ENCODE results near the gene TSPOAP1. TPM values are rescaled to one million over a fixed set of nuclear protein-coding genes. Genes with fewer than 3 reads are reported as not detected.

The TSPOAP1 gene
- total and polyA plus RNA-seq, 2 of the 4 experiments (the other 2 are of a cell fraction): 0.90 to 1.6 TPM

- no TSS peak for BruUV-seq (replicated peaks)
- TF ChIP-seq MAZ (IDR thresholded peaks at IDR 0.05; ENCODE audit: borderline replicate concordance, low read depth, low read length) (no peak), FOS (IDR thresholded peaks at IDR 0.05; ENCODE audit: low read depth, low read length) (no peak), CHD1 (IDR thresholded peaks at IDR 0.05; ENCODE audit: low read depth, low read length) (no peak), RCOR1 (IDR thresholded peaks at IDR 0.05; ENCODE audit: insufficient replicate concordance, low read length) (no peak), NFE2L2 (IDR thresholded peaks at IDR 0.05; ENCODE audit: low read depth, low read length) (no peak), USF2 (IDR thresholded peaks at IDR 0.05; ENCODE audit: low read depth, low read length) (no peak), POLR2A (IDR thresholded peaks at IDR 0.05; ENCODE audit: low read depth, low read length) (no peak), BHLHE40 (IDR thresholded peaks at IDR 0.05; ENCODE audit: low read depth, low read length) (no peak), CTCF (conservative IDR thresholded peaks at IDR 0.05; ENCODE audit: low read depth, low read length) (no peak), MXI1 (IDR thresholded peaks at IDR 0.05; ENCODE audit: borderline replicate concordance, low read depth, low read length) (no peak), RAD21 (IDR thresholded peaks at IDR 0.05; ENCODE audit: low read length) (no peak), SMC3 (IDR thresholded peaks at IDR 0.05; ENCODE audit: low read depth, low read length) (no peak), RFX5 (IDR thresholded peaks at IDR 0.05; ENCODE audit: low read depth, low read length) (no peak), CEBPB (IDR thresholded peaks at IDR 0.05; ENCODE audit: low read depth, low read length) (no peak), MAFK (IDR thresholded peaks at IDR 0.05; ENCODE audit: low read depth, low read length) (no peak)
These were observed 1.8 kb downstream of the TSPOAP1 start for GRCh38 chr17:58326609-58327362.

More at GRCh38 chr17:58326609-58327362, 1.8 kb downstream of the TSPOAP1 start:
- ChIA-PET POLR2A (ENCODE audit: unreplicated experiment) (interaction anchor here (1.6 kb wide), 1 partner anchor 25 kb away, joined by 3 read pairs; the partner anchor contains the start of gene SUPT4H1), CTCF (no interaction called here)
- no peak overlapping the region for H2BK20ac ChIP-seq (ENCODE audit: low read depth, low read length)
- no peak overlapping the region for H3K56ac ChIP-seq (ENCODE audit: extremely low read depth, insufficient read depth, low read length)
- H3K4me1 ChIP-seq (ENCODE audit: control insufficient read depth, insufficient read depth, low read length): peaks cover 8% of the 10 kb centered on the region
- no peak overlapping the region for H3K14ac ChIP-seq (replicated peaks; ENCODE audit: low read depth, low read length)
- dilution Hi-C loops (cut with HindIII; ENCODE audit: low sequenced_read_pairs, unreplicated experiment): no loop called here
- no peak overlapping the region for H2BK15ac ChIP-seq (ENCODE audit: low read depth, low read length)
- no peaks in the 10 kb centered on the region for H3K79me1 ChIP-seq (ENCODE audit: low read depth in 1 of 2, low read length in 2 of 2)
- no peak overlapping the region for H3K18ac ChIP-seq (ENCODE audit: low read depth, low read length)
- no peak overlapping the region; the same call in 1 of the 2 replicates for H2AK5ac ChIP-seq (ENCODE audit: low read depth, low read length)
- intact Hi-C loops (cut with micrococcal nuclease): no loop called here
- ATAC-seq (ENCODE audit: low read depth) (no peak), DNase-seq (no peak)
- H3K27me3 ChIP-seq (ENCODE audit: control insufficient read depth, insufficient read depth, low read length): peaks cover 5% of the 10 kb centered on the region; the same call in 1 of the 2 replicates
- no peak overlapping the region for H4K91ac ChIP-seq (ENCODE audit: insufficient read depth, low read depth, low read length)
- H3K27ac ChIP-seq (ENCODE audit: insufficient read depth, low read length): no peak overlapping the region
- H3K4me3 ChIP-seq (ENCODE audit: insufficient read depth, low read depth, low read length): no peak overlapping the region
- 100% methylated on average over 3 of the region's 9 CpGs; no CpG with 5 or more reads in 1 of the 2 experiments for WGBS, 2 experiments (ENCODE audit: extremely low coverage in 2 of 2, insufficient read length in 1 of 2)
- no peak overlapping the region for H3K9ac ChIP-seq (ENCODE audit: low read depth, low read length)
- no peak overlapping the region for H2BK120ac ChIP-seq (ENCODE audit: low read depth, low read length)
- no peak overlapping the region for H2AFZ ChIP-seq (replicated peaks; ENCODE audit: low read length, poor library complexity)
- peaks cover 7% of the 10 kb centered on the region; the same call in 1 of the 2 replicates for H3K9me1 ChIP-seq (ENCODE audit: insufficient read depth, low read length)
- H3K36me3 ChIP-seq (ENCODE audit: control insufficient read depth, insufficient read depth, low read length): peaks cover 2% of the 10 kb centered on the region; the same call in 1 of the 2 replicates
- H4K20me1 ChIP-seq (ENCODE audit: insufficient read depth, low read length): no peaks in the 10 kb centered on the region
- no peak overlapping the region for H3K4ac ChIP-seq (ENCODE audit: low read depth, low read length)
- in situ Hi-C loops (cut with MboI; ENCODE audit: low sequenced_read_pairs): loop anchor here (25.0 kb wide), 1 partner anchor 464 kb away; the partner anchor contains the start of gene MRPS23
- no peak overlapping the region for H2AK9ac ChIP-seq (replicated peaks; ENCODE audit: low read depth, low read length, poor library complexity)
- H3K4me2 ChIP-seq (ENCODE audit: low read depth, low read length): no peak overlapping the region
- H2BK5ac ChIP-seq (ENCODE audit: low read depth, low read length, poor library complexity, severe bottlenecking): no peak overlapping the region
- H3K23ac ChIP-seq (ENCODE audit: low read depth, low read length): no peak overlapping the region
- H4K5ac ChIP-seq (ENCODE audit: low read depth, low read length): no peak overlapping the region
- H4K8ac ChIP-seq (ENCODE audit: low read depth in 2 of 2, low read length in 2 of 2): no peak overlapping the region
- no peaks in the 10 kb centered on the region for H3K9me3 ChIP-seq (ENCODE audit: control insufficient read depth, insufficient read depth, low read length)

Data from IMR-90 (cell line).